Activated CD4-positive, alpha-beta T cell treated with anti-CD3 and anti-CD28 coated beads for 1 hour (primary cell): Measurements from ENCODE around the gene PRAF2.

ENCODE experiments used
- DNase-seq: peaks from one replicate; pipeline ENCODE4 v3.0.0-alpha.2; 2020

The PRAF2 gene

DNA sequence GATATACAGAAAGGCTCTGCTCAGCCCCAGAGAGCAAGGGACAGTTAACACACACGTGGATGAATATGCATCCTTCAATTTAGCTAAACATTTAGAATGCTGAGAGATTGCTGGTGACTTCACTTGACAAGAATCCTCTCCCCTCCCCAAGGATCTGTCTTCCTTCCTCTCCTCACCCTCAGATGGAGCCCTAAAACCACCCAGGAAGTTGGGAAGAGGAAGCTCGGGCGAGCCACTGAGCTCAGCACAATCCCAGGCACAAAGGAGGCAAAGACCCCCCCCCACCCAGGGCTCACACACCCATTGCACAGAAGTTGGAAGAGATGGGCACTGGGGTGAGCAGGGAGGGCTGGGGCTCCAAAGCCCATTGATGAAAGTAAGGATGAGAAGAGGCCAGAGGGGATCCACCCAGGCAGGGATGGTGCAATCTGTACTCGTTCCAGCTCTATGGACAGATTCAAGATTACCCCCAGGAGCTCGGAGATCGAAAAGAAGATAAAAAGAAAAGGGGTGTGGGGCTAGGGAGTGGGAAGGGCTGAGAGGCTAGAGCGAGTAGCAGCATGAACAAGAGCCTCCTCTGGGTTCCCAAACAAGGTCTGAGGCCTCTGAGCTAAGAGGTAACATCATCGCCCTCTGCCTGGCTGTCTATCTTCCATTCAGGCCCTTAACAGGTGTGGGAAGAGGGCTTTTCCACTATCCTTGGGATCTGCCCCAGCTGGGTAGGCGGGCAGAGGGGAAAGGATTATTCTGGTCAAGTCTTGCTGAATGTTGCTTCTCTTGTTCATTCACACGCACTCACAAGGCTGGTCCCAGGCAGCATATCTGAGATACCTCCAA lies 31.8 kb downstream of the PRAF2 start:
- no peak for DNase-seq

DNA sequence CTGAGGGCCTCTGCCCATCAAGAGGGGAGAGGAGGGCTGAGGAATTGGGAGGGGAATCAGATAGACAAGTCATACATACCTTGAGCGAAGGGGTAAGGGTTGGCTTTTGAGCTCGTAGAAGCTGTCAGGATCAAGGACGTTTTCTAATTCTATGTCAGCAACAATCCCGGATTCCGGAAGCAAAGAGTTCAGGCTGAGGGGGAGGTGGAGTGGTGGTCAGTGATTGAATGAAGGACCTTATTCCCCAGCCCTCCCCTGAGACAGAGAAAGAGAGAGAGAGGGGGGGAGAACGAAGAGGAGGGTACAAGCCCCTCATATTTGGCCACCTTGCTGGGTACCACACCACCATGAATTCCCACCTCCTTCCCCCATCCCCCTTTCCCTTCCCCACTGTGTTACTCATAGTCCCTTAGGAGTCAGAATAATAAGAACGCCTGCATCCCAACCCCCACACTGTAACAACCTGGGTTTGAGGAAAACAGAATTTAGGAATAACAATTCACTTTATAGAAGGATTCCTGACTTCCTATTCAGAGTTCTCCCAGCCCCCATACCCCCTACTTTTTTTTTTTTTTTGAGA lies 33.3 kb downstream of the PRAF2 start:
- DNase-seq = no peak

DNA sequence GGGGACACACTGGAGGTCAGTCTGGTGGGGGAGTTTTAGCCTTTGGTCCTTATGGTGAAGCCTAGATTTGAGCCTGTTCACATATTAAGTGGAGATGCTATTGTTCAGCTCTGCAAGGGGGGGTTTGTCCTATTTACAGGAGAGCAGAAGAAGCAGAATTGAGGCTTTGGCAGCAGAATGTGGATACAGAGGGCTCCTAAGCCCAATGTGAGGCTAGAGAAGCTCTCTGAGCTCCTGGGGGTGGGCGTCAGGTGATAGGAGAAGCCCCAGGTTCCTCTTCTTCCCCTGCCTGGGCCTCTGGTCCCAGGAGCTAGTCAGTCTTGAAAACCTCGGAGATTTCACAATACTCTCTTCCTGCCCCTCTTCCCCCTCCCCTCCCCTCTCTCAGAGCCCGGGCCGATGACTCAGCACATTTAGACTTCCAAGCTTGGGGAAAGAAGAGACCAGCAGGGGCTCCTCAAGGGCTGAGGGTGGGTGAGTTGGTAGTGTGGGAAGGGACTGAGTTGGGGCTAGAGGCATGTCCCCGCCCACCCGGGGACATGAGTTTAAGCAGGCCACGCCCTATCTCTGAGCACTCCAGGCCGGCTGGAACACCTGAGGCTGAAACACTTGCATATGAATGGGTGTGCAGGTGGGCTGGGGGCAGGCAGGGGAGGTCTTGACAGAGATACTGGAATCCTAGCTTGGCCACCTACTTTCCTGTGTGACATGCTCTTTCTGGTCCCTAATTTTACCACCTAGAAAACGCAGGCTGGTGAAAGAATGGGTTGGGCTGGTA lies 34.0 kb downstream of the PRAF2 start:
- DNase-seq = peak; percentile 15

DNA sequence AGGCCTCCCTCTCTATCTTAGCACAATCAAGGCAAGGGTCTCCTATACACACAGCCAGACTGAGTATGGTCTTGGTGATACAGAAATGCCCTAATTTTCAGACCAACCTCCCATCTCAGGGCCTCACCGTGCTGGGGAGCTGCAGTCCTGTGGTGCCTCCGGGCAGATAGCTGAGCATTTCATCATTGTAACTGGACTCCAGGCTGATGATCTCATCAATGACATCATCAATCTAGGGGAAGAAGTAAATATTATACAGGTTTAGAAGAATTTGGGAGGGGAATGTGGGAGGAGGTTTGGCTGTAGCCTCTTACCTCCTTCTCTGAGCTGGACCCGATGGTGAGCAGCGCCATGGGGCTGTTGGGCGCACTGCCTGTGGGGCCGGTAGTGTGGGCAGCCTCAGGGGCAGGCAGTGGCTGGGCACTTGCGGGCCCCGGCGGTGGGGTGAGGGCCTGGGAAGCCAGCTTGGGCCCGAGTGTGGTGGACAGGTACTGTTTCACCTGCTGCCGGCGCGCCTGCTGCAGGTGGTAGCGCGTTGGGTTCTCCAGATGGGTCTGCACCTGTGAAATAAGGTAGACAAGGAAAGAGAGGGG lies 35.8 kb downstream of the PRAF2 start:
- DNase-seq = no peak

DNA sequence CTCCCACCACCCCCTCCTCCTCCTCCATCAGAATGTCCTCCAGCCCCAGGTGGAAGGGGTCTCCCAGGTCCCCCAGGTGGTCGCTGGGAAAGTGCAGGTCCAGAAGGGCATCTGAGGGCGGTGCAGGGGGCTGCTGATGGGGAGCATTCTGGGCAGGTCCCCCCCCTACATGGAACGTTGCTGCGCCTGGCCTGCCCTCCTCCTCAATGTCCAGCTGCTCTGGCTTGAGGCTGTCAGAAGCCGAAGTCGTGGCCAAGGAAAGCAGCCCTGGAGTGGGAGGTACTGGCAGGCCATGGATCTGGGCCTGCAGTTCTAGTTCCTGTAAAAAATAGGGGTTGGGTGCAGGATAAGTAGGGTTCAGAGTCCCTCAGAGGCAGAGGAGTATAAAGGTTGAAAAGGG lies 43.5 kb downstream of the PRAF2 start:
- no peak for DNase-seq

DNA sequence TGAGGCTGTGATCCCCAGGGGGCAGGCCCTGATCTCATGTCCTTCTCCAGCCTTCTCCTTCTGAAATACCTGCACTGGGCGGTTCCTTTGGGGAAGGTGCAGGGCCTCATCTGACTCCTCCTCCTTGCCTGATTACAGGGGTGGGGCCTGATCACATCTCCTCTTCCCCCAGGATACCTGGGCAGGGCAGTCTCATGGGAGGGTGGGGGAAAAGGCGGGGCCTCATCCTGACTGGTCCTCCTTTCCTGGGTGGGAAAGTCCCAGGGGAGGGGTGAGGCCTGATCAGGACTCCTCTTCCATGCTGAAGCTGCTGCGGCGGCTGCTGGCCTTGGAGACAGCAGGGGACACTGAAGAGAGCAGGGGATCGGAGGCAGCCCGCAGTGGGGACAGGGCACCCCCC lies 43.9 kb downstream of the PRAF2 start:
- no peak for DNase-seq
